Tibial nerve (tissue), 3 donors: Measurements from ENCODE around the gene PXMP4.

Source experiments
- POLR2A ChIP-seq, 2 donors: fragments of 450-650 bp; IDR thresholded peaks; one replicate each; pipeline ENCODE4 v1.6.1; 2017; ENCODE audit warnings: antibody characterized with exemption in 2 of 2, mild to moderate bottlenecking in 2 of 2, moderate library complexity in 2 of 2
- TF ChIP-seq, protein P1 (sequence below), 5 experiments: fragments of 200-600 bp in 3 of 5; fragments of 450-650 bp in 2 of 5; sonication (generic) in 3 of 5; IDR thresholded peaks; one replicate each; pipeline ENCODE4 v1.5.1; 2016 to 2019; ENCODE audit warnings: antibody characterized with exemption in 5 of 5, mild to moderate bottlenecking in 3 of 5, moderate library complexity in 2 of 5

GRCh38 chr20:33744773-33745385, 24.8 kb upstream of the PXMP4 start:
- no peak for TF ChIP-seq POLR2A (IDR thresholded peaks at IDR 0.05)
- TF ChIP-seq, protein P1, sequence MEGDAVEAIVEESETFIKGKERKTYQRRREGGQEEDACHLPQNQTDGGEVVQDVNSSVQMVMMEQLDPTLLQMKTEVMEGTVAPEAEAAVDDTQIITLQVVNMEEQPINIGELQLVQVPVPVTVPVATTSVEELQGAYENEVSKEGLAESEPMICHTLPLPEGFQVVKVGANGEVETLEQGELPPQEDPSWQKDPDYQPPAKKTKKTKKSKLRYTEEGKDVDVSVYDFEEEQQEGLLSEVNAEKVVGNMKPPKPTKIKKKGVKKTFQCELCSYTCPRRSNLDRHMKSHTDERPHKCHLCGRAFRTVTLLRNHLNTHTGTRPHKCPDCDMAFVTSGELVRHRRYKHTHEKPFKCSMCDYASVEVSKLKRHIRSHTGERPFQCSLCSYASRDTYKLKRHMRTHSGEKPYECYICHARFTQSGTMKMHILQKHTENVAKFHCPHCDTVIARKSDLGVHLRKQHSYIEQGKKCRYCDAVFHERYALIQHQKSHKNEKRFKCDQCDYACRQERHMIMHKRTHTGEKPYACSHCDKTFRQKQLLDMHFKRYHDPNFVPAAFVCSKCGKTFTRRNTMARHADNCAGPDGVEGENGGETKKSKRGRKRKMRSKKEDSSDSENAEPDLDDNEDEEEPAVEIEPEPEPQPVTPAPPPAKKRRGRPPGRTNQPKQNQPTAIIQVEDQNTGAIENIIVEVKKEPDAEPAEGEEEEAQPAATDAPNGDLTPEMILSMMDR (IDR thresholded peaks at IDR 0.05), result no peak
